H1 (cell line): ENCODE measurements around the gene SRRM2.

Source experiments
- ASH2L ChIP-seq: fragments of 200-600, 300-600 bp; sonication (generic); IDR thresholded peaks from one replicate; pipeline ENCODE4 v1.7.1; 2017; ENCODE audit warnings: low read length
- BACH1 ChIP-seq: IDR thresholded peaks from 2 replicates; pipeline ENCODE4 v1.6.1; 2012; ENCODE audit warnings: low read length, improper control_type of control experiment
- PHF8 ChIP-seq: fragments of 200-600 bp; sonication (generic); conservative IDR thresholded peaks from 2 replicates; pipeline ENCODE4 v1.7.1; 2012; ENCODE audit warnings: low read depth, mild to moderate bottlenecking, inconsistent platforms, low read length, moderate library complexity
- POLR2A ChIP-seq, 2 experiments: IDR thresholded peaks; 1 replicate in 1 of 2; 2 replicates in 1 of 2; pipeline ENCODE4 v1.6.1; 2011; ENCODE audit warnings: low read depth in 2 of 2, low read length in 2 of 2, mild to moderate bottlenecking in 2 of 2; ENCODE audit errors: control extremely low read depth in 1 of 2
- POLR2AphosphoS5 ChIP-seq: IDR thresholded peaks from 2 replicates; pipeline ENCODE4 v1.6.1; 2011; ENCODE audit warnings: low read depth, low read length
- RBBP5 ChIP-seq: IDR thresholded peaks from 2 replicates; pipeline ENCODE4 v1.7.1; 2012; ENCODE audit warnings: low read depth, mild to moderate bottlenecking, inconsistent platforms, low read length, moderate library complexity, borderline replicate concordance
- TBP ChIP-seq: IDR thresholded peaks from 2 replicates; pipeline ENCODE4 v1.6.1; 2011; ENCODE audit warnings: low read depth, low read length, improper control_type of control experiment
- TF ChIP-seq, protein P1 (sequence below): IDR thresholded peaks from 2 replicates; pipeline ENCODE4 v1.6.1; 2012; ENCODE audit warnings: low read length, inconsistent platforms
- TF ChIP-seq, protein P2 (sequence below), 3 experiments: IDR thresholded peaks; 1 replicate in 2 of 3; 2 replicates in 1 of 3; pipeline versions ENCODE4 v1.5.1 to v1.6.1; 2011; ENCODE audit warnings: low read length in 3 of 3, mild to moderate bottlenecking in 3 of 3, inconsistent platforms in 2 of 3, low read depth in 1 of 3, moderate library complexity in 1 of 3; ENCODE audit not compliant: insufficient read depth in 1 of 3; ENCODE audit errors: control extremely low read depth in 1 of 3
- TF ChIP-seq, protein P3 (sequence below): fragments of 300-600 bp; sonication (generic); IDR thresholded peaks from 2 replicates; pipeline ENCODE4 v1.7.1; 2012; ENCODE audit warnings: low read length, moderate library complexity, mild to moderate bottlenecking, inconsistent platforms; ENCODE audit not compliant: insufficient replicate concordance

DNA sequence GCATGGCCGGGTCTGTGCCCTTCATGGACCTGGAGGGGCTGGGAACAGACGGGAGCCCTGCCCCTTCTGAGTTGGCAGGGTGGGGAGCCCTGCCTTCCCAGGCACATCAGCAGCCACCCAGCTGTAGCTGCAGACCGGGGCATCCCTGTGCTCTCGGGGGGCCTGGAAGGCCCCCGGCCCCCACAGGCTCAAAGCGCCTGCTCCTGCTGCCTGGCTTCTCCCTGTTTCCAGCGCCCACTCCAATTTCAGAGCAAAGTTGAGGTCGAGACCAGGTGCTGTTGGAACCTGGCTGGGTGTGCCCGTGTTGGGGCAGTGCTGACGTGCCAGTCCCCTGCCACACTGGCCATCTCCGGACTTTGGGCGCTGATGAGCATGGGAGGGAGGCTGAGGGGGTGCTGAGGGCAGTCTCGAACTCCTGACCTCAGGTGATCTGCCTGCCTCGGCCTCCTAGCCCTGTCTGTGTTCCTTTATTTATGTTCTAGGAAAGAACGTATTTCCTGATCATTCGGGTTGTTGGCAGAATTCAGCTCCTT is 27.6 kb upstream of the SRRM2 start:
- TF ChIP-seq, protein P1, sequence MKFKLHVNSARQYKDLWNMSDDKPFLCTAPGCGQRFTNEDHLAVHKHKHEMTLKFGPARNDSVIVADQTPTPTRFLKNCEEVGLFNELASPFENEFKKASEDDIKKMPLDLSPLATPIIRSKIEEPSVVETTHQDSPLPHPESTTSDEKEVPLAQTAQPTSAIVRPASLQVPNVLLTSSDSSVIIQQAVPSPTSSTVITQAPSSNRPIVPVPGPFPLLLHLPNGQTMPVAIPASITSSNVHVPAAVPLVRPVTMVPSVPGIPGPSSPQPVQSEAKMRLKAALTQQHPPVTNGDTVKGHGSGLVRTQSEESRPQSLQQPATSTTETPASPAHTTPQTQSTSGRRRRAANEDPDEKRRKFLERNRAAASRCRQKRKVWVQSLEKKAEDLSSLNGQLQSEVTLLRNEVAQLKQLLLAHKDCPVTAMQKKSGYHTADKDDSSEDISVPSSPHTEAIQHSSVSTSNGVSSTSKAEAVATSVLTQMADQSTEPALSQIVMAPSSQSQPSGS, result no peak
- TF ChIP-seq, protein P2, sequence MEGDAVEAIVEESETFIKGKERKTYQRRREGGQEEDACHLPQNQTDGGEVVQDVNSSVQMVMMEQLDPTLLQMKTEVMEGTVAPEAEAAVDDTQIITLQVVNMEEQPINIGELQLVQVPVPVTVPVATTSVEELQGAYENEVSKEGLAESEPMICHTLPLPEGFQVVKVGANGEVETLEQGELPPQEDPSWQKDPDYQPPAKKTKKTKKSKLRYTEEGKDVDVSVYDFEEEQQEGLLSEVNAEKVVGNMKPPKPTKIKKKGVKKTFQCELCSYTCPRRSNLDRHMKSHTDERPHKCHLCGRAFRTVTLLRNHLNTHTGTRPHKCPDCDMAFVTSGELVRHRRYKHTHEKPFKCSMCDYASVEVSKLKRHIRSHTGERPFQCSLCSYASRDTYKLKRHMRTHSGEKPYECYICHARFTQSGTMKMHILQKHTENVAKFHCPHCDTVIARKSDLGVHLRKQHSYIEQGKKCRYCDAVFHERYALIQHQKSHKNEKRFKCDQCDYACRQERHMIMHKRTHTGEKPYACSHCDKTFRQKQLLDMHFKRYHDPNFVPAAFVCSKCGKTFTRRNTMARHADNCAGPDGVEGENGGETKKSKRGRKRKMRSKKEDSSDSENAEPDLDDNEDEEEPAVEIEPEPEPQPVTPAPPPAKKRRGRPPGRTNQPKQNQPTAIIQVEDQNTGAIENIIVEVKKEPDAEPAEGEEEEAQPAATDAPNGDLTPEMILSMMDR (IDR thresholded peaks at IDR 0.05; ENCODE audit: control extremely low read depth in 1 of 3, insufficient read depth in 1 of 3, low read depth in 1 of 3, low read length in 3 of 3), result no peak
- no peak for TF ChIP-seq POLR2A (IDR thresholded peaks at IDR 0.05; ENCODE audit: control extremely low read depth in 1 of 2, low read depth in 2 of 2, low read length in 2 of 2)
- no peak for TF ChIP-seq TBP
- no peak for TF ChIP-seq BACH1
- TF ChIP-seq RBBP5, result no peak
- TF ChIP-seq PHF8, result no peak
- TF ChIP-seq ASH2L, result no peak
- TF ChIP-seq, protein P3, sequence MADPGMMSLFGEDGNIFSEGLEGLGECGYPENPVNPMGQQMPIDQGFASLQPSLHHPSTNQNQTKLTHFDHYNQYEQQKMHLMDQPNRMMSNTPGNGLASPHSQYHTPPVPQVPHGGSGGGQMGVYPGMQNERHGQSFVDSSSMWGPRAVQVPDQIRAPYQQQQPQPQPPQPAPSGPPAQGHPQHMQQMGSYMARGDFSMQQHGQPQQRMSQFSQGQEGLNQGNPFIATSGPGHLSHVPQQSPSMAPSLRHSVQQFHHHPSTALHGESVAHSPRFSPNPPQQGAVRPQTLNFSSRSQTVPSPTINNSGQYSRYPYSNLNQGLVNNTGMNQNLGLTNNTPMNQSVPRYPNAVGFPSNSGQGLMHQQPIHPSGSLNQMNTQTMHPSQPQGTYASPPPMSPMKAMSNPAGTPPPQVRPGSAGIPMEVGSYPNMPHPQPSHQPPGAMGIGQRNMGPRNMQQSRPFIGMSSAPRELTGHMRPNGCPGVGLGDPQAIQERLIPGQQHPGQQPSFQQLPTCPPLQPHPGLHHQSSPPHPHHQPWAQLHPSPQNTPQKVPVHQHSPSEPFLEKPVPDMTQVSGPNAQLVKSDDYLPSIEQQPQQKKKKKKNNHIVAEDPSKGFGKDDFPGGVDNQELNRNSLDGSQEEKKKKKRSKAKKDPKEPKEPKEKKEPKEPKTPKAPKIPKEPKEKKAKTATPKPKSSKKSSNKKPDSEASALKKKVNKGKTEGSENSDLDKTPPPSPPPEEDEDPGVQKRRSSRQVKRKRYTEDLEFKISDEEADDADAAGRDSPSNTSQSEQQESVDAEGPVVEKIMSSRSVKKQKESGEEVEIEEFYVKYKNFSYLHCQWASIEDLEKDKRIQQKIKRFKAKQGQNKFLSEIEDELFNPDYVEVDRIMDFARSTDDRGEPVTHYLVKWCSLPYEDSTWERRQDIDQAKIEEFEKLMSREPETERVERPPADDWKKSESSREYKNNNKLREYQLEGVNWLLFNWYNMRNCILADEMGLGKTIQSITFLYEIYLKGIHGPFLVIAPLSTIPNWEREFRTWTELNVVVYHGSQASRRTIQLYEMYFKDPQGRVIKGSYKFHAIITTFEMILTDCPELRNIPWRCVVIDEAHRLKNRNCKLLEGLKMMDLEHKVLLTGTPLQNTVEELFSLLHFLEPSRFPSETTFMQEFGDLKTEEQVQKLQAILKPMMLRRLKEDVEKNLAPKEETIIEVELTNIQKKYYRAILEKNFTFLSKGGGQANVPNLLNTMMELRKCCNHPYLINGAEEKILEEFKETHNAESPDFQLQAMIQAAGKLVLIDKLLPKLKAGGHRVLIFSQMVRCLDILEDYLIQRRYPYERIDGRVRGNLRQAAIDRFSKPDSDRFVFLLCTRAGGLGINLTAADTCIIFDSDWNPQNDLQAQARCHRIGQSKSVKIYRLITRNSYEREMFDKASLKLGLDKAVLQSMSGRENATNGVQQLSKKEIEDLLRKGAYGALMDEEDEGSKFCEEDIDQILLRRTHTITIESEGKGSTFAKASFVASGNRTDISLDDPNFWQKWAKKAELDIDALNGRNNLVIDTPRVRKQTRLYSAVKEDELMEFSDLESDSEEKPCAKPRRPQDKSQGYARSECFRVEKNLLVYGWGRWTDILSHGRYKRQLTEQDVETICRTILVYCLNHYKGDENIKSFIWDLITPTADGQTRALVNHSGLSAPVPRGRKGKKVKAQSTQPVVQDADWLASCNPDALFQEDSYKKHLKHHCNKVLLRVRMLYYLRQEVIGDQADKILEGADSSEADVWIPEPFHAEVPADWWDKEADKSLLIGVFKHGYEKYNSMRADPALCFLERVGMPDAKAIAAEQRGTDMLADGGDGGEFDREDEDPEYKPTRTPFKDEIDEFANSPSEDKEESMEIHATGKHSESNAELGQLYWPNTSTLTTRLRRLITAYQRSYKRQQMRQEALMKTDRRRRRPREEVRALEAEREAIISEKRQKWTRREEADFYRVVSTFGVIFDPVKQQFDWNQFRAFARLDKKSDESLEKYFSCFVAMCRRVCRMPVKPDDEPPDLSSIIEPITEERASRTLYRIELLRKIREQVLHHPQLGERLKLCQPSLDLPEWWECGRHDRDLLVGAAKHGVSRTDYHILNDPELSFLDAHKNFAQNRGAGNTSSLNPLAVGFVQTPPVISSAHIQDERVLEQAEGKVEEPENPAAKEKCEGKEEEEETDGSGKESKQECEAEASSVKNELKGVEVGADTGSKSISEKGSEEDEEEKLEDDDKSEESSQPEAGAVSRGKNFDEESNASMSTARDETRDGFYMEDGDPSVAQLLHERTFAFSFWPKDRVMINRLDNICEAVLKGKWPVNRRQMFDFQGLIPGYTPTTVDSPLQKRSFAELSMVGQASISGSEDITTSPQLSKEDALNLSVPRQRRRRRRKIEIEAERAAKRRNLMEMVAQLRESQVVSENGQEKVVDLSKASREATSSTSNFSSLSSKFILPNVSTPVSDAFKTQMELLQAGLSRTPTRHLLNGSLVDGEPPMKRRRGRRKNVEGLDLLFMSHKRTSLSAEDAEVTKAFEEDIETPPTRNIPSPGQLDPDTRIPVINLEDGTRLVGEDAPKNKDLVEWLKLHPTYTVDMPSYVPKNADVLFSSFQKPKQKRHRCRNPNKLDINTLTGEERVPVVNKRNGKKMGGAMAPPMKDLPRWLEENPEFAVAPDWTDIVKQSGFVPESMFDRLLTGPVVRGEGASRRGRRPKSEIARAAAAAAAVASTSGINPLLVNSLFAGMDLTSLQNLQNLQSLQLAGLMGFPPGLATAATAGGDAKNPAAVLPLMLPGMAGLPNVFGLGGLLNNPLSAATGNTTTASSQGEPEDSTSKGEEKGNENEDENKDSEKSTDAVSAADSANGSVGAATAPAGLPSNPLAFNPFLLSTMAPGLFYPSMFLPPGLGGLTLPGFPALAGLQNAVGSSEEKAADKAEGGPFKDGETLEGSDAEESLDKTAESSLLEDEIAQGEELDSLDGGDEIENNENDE, result no peak
- no peak for TF ChIP-seq POLR2AphosphoS5
